ENCODE data around the gene ITGA5. TPM values are rescaled to one million over a fixed set of nuclear protein-coding genes. Genes with fewer than 3 reads are reported as not detected.
A peak's percentile ranks its signal among the peaks of the same experiment; 100 is the strongest.

ITGA5 gene
- total RNA-seq, 1 donor from 2014 or later, result 82.3 TPM

- ATAC-seq (no peak), DNase-seq (ENCODE audit: low spot score) (no peak)
- intact Hi-C loops (cut with DNase I), result no loop called here
Observed at GRCh38 chr12:54432815-54433164, 13.7 kb upstream of the ITGA5 start.

DNA sequence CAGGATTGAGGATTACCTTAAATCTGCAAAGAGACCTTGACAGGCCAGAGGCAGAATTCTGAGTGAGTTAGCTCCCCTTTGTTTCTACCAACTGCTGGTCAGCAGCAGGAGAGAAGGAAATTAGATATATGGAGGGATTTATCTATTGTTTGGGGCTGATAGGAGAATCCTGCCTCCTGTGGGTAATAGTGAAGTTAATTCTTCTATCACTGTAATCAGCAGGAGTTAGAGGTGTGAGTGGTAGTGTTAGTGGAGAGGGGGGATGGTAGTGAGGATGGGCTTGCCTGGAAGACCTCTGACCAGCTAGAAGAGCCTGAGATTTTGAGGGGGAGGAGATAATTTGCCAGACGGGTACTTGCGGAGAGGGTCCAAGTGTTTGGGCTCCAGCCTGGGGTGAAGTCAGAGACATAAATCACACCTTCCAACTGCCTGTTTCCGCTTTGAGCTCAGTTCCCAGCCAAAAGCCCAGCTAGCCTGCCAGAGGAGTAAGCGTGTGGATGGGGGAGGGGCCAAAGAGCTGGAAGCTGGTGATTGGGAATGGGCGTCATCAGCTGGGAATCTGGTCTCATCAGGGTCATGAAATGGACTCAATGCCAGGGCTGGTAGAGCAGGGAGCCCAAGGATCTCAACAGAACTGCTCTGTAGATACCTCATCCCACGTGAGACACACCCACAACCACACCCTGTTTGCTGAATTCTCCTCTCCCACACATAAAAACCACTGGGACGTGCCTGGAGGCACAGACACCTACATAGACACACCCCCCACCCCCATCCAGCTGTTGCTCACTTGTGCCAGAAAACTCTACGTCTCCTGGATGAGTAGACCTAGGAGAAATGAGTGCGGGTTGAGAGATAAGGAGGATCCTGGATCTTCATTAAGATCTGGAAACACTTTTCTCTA, 13.1 kb upstream of the ITGA5 start:
- intact Hi-C loops (cut with DNase I), result no loop called here
- ATAC-seq (peak; percentile 59), DNase-seq (ENCODE audit: low spot score) (peak; percentile 73)

DNA sequence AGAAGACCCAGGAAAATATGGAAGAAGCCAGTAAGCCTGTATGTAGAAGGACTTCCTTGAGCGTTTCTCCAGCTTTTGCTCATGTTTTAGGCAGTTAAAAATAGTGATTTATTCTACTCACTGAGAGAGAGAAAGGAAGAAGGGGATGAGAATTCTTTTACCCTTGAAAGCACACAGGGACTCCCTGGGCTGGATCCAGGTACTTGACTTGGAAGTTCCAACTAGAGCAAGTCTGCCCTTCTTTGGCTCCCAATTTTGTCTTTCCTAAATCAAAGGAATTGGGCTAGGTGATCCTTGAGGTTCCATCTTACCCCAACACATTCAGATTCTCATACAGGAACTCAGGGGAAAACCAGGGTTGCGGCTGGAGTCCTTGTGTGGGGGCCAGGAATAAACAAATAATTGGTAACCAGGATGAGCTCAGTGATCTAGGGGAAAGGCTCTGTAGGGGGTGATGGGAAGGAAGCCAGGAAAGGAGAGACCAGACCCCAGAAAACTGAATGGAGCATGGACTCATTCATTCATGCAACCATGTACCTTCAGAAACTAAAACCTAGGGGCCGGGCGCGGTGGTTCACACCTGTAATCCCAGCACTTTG, 11.5 kb upstream of the ITGA5 start:
- no peak for ATAC-seq
- intact Hi-C loops (cut with DNase I), result no loop called here
- DNase-seq (ENCODE audit: low spot score), result no peak

GRCh38 chr12:54429014-54429471, 10.0 kb upstream of the ITGA5 start:
- intact Hi-C loops (cut with DNase I), result no loop called here
- ATAC-seq, result no peak
- DNase-seq (ENCODE audit: low spot score), result no peak

DNA sequence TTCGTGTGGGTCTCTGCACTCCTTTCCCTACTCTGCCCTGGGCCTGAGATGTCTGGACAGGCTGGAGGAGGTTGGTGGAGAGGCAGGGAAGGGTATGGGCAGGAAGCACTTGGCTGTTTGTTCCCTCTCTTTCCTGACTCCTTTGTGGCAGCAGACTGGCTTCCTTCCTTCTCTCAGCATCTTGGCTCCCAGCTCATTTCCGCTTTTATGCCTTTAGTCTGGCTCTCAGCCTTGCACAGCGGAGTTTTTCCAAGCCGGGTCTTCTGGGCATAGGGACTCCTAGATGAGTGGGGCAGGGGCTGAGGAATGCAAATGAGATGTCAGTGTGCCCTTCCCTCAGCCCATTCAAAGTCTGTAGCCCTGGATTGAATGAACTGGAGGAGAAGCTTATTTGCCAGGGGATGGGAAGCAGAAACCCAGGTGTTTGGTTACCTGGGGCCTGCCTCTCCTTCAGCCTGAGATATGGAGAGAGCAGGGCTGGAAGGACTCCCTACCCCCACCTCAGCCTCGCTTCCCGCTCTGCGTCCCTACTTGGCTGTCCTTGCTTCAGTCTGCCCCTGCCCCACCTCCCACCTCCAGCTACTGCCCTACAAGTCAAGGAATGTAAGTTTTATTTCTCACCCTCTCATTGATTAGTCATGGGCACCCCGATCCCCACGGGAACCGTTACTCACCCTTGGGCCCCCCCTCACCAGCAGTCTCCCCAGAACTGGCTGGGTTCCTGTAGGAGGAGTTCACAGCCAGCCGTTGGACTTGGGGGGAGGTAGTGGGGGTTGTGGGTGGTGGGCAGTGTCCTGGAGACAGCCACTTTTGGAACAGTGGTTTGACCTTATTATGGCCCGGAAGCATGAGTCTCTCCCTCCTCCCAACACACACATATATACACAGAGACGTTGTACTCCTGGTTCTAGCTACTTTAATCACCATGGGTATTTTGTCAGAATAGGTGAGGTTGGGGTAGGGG, 9.3 kb upstream of the ITGA5 start:
- DNase-seq (ENCODE audit: low spot score), result no peak
- no peak for ATAC-seq
- intact Hi-C loops (cut with DNase I), result no loop called here

DNA sequence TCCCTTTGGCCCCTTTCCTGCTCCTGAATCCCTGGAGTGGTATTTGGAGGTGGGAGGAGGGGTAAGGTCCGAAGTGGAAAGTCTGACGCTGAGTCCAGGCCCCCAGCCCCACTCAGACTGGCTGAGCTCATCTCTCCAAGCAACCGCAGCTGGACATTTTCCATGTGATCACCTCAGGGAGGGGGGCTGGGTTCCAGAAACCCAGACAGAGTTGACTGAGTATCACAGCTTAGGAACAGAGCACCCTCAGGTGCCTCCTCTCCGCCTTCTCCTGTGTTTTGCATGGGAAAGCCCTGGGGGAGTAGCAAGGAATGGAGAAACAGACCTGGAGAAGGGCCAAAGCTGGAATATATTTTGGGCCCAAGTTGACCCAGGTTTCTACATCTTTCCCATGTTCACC, 8.0 kb upstream of the ITGA5 start:
- ATAC-seq, result no peak
- no peak for DNase-seq (ENCODE audit: low spot score)

DNA sequence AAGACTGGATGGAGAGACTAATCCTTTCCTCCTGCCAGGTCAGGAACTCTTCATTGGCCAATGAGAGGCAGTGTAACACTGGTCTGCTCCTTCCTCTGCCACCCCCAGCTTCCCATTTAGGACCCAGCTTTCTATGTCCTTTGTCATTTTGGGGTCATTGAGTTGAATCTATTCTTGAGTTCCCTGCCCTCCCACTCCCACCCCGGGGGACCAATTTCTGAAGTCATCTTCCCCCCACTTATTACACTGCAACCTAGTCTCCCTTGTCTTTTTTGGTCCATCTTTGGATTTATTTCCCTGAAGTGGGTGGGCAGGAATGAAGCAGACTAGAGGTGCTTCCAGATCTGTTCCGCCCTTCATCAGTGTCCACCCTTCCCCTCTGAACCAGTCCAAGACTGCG, 7.6 kb upstream of the ITGA5 start:
- ATAC-seq (no peak), DNase-seq (ENCODE audit: low spot score) (no peak)
- intact Hi-C loops (cut with DNase I), result no loop called here

More for the DNA sequence above, 8.0 kb upstream of the ITGA5 start:
- intact Hi-C loops (cut with DNase I), result no loop called here

- intact Hi-C loops (cut with DNase I), result no loop called here
- no peak for DNase-seq (ENCODE audit: low spot score)
- peak; percentile 58 for ATAC-seq
Observed at GRCh38 chr12:54425702-54426101, 6.6 kb upstream of the ITGA5 start.

GRCh38 chr12:54424224-54424623, 5.2 kb upstream of the ITGA5 start:
- DNase-seq (ENCODE audit: low spot score), result no peak
- intact Hi-C loops (cut with DNase I), result no loop called here
- no peak for ATAC-seq

GRCh38 chr12:54423816-54424150, 4.7 kb upstream of the ITGA5 start:
- ATAC-seq, result no peak
- DNase-seq (ENCODE audit: low spot score), result no peak
- intact Hi-C loops (cut with DNase I), result no loop called here

DNA sequence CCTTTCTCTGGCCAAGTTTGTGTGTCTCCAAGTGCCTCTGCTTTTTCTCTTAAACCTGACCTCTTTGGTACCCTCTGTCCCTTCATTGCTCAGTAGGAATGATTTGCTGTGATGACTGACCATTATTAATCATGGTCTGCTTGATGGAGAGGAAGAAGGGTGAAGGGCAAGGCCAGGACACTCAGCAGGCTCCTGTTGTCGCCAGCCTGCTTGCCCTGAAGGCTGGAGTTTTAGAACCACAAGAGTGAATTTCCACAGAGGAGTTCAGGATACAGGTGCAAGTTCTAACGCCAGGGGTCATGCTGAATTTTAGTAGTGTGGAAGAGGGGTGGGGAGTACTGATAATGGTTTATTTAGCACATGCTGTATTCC, 2.8 kb upstream of the ITGA5 start:
- no peak for ATAC-seq
- DNase-seq (ENCODE audit: low spot score), result no peak
- intact Hi-C loops (cut with DNase I), result no loop called here

GRCh38 chr12:54421175-54421878, 2.3 kb upstream of the ITGA5 start:
- intact Hi-C loops (cut with DNase I), result no loop called here
- ATAC-seq, result peak; percentile 69
- peak; percentile 51 for DNase-seq (ENCODE audit: low spot score)

DNA sequence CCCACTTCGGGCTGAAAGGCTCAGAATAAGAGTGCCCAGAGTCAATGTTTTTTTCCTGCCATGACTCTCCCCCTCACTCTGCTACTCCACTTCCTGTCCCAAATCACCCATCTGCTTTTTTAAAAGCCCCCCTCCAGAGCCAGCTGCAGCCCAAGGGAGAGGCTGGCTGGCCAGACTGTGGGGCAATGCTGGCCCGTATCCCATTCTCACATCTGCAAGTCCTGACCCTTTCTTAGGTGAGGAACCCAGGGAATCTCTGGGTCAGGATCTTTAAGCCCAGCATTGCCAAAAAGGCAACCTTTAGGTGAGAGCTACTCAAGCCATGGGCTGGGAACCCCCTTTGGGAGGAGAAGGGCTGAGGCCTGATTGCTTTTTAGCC, 1.7 kb upstream of the ITGA5 start:
- intact Hi-C loops (cut with DNase I), result no loop called here
- ATAC-seq (peak; percentile 43), DNase-seq (ENCODE audit: low spot score) (peak; percentile 56)

DNA sequence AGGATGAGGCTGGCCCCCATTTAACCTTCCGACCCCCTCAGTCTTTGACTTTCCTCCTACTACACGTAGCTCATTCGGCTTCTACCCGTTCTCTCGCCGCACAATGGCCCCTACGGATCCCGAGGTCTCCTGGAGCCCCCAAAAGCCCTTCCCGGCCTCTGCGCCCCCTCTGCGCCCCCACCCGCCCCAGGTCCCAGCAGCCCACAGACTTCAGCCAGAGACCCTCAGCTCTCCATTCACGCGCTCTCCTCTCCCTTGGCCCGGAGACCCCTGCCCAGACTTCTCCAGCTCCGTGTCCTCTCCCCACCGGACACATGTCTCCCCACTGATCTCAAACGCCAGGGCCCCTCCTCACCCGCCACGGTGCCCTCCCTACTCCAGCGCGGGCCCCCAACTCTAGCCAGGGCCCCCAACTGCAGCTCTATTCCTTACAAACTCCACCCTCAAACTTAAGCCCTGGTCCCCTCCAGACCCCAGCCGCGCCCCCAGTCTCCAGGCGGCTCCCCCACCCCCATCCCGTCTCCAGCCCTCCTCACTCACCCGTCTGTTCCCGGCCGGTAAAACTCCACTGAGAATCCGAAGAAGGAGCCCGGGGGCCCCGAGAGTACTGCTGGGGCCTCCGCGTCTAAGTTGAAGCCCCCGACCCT, 502 bp downstream of the ITGA5 start:
- DNase-seq (ENCODE audit: low spot score), result no peak
- ATAC-seq, result no peak

GRCh38 chr12:54417712-54418440, 1.2 kb downstream of the ITGA5 start:
- ATAC-seq (peak; percentile 32), DNase-seq (ENCODE audit: low spot score) (no peak)

More for the DNA sequence above, 502 bp downstream of the ITGA5 start:
- intact Hi-C loops (cut with DNase I), result no loop called here

GRCh38 chr12:54416687-54417603, 2.1 kb downstream of the ITGA5 start:
- ATAC-seq (peak; percentile 31), DNase-seq (ENCODE audit: low spot score) (no peak)
- intact Hi-C loops (cut with DNase I), result no loop called here

More at GRCh38 chr12:54417712-54418440, 1.2 kb downstream of the ITGA5 start:
- intact Hi-C loops (cut with DNase I), result no loop called here
